CD4-positive, alpha-beta T cell treated with Interleukin-4 for 1 hour (primary cell): ENCODE measurements around the gene HNF1B.
"Not testable (repeated sequence)": the region's sequence is repeated elsewhere in the genome, so short reads cannot be mapped to it uniquely, and the experiment has no call there.

Experiments
- DNase-seq, 2 donors: peaks; one replicate each; pipeline ENCODE4 v3.0.0-alpha.2; 2020 to 2022

Gene HNF1B

DNA sequence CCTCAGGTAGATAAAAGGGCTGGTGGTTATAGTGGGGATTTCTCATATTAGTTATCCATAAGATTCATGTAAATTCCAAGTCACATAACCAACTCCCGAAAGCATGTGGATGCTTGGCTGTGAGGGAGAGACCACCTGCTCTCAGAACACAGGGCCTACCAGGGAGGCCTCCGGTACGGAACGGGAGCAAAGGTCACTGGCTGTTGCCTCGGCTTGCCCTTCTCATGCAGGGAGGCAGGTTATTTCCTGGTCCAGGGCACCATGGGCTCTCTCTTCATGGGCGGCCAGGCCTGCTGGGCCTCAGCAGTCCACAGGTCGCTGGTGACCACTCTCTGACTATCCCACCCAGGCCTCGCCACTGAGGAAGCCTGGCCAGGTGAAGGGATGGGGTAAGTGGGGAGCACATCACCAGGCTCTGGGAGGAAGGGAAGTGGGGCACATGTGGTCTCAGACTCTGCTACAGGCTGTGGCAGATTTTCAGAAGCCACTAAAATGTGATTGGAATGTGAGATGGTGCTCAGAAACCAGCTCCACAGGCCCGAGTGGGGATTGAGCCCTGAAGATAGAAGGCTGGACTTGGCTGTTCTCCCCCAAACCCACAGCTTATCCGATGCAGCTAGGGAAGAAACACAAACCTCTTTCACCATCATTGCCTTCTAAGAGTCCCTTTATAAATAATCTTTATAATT, 45.4 kb downstream of the HNF1B start:
- no peak for DNase-seq

DNA sequence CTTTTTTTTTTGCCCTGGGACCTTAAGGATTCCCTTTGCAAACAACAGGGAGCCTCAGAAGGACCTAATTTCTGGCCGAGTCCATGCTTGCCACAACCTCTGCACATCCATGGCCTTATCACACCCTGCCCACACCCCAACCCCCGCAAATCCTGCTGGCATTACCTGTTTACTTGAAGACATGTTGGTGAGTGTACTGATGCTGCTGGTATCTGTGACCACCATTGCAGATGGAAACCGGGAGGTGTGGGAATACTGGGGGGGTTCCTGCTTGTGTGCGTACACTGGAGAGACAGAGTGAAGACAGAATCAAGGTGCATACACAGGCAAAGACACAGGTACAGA, 46.0 kb downstream of the HNF1B start:
- DNase-seq = no peak

DNA sequence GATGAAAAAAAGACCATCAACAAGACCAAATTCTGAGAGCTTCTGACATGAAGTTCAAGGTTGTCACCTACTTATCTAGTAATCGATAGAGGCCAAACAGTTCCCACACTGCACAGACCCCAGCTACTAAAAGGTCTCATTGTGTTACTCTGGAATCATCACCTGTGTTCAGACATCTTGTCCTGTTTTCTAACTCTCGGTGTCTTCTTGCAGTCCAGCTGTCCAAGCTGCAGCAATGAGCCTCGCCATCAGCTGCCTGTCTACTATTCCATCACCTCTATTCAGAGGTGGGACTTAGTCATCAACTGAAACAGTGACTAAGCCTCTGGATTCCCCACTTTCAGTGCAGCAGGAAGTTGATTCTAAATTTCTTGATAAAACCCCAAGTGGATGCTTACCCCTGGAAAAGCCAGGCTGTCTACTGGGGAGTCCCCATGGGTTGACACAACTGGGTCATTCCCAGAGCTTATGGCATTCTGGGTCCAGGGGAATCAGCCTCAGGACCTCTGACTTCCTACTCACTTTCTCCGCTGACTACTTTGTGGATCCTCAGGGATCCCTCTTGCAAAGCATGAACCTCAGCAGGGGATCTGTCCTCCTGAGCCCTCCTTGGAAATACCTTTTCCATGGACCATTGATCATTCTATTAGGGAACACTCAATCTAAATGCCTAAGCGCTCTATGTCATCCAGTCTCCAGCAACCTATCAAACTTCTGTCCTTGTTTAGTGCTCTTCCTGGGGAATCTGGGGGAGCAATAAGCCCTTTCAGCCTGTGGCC, 46.5 kb downstream of the HNF1B start:
- DNase-seq = no peak

DNA sequence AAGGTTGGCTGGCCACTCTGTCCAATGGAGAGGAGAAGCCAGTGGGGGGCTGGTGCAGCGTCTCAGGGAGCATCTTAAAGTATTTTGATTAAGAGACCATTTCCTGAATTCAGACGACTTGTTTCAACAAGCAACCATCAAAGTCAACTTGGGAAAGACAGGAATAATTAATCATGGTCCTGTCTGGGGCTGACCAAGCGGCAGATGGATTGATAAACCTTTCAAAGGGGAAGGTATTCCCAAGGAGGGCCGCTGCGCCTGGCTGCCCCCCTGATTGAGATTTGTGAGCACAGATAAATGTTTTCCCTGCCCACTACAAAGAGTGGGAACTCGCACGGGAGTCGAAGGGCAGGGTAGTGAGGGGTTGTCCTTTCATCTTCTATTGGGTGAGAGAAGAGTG, 47.5 kb downstream of the HNF1B start:
- no peak for DNase-seq

DNA sequence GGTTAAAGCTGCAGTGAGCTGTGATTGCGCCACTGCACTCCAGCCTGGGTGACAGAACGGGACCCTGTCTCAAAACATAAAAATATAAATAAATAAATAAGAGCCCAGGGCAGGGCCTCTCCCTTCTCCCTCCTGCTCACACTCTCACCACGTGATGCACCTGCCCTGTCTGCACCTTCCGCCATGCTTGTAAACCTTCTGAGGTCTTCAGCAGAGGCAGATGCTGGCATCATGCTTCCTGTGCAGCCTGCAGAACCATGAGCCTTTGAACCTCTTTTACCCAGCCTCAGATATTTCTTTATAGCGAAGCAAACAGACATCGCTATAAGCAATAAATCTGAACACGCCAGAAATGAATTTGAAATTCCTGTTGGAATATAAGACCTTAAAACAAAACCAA, 48.5 kb downstream of the HNF1B start:
- no peak for DNase-seq

DNA sequence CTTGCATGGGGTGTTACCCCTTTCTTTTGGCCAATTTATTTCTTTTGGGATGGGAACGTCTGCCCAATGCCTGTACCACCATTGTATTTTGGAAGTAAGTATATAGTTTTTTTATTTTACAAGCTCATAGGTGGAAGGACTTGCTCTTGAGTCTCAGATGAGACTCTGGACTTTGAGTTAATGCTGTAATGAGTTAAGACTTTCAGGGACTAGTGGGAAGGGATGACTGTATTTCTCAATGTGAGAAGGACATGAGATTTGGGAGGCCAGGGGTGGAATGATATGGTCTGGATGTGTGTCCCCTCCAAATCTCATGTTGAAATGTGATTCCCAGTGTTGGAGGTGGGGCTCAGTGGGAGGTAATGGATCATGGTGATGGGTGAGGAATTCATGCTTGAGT, 49.1 kb downstream of the HNF1B start:
- DNase-seq = no peak

DNA sequence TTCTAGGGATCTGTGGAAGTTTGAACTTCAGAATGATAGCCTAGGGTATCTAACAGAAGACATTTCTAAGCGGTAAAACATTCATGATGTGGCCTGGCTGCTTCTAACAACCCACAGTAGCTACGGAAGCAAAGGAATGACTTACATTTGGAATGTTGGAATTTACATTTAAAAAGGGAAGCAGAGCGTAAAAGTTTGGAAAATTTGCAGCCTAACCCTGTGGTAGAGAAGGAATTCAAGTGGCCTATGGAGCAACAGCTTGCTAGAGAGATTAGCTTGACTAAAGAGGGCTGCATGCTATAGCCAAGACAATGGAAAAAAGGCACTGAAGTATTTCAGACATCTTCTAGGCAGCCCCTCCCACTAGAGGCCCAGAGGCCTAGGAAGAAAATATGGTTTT, 50.1 kb downstream of the HNF1B start:
- DNase-seq = no peak

DNA sequence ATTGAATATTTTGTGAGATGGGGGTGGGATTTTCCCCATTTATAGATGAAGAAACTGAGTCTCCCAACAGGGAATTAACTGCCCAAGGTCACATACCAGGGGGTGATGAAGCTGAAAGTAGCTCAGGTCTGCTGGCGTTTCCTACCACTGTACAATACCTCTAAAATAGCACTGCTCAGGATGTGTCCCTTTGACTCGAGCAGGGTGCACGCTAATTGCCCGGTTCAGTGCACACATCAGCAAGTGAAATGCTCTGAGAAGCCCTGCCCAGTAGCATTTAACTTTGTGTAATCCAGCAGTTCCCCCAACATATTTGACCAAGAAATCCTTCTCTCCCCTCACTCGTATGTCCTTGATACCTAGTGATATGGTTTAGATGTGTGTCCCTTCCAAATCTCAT, 51.5 kb downstream of the HNF1B start:
- DNase-seq = no peak

DNA sequence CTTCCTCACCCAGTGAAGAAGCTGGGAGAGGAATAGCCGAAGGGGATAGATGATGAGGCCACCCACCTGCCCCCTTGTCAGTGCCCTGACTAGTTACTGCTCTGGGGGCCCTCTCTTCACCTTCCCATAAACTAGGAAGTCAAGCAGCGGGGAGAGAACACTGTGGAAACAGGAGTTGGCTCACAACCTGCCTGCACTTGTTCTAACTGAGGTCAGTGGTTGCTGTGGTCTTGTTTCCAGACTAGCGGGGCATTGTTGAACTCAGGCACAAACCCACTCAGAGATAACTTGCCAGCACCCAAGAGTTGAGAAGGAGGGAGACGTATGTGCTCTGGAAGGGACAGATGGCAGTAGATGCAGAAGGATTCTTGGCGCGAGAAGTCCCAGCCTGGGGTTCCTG, 53.1 kb downstream of the HNF1B start:
- DNase-seq = no peak

DNA sequence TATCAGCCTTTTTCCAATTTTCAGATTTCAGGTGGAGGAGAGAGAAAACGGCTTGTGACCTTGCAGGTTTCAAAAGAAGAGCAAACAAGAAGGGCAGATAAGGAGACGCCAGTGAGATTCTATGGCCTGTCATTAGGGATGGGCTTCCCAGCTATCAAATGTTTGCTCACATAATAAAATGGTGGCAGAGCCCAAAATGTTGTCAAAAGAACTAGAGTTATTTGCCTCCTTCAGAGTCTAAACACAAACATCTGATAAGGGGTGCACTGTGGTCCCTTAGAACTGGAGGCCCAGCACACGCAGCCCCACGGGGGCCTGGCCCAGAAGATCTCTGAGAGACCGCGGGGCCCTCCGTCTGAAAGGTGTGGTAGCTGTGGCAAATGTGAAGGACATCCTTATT, 55.5 kb downstream of the HNF1B start:
- no peak for DNase-seq

DNA sequence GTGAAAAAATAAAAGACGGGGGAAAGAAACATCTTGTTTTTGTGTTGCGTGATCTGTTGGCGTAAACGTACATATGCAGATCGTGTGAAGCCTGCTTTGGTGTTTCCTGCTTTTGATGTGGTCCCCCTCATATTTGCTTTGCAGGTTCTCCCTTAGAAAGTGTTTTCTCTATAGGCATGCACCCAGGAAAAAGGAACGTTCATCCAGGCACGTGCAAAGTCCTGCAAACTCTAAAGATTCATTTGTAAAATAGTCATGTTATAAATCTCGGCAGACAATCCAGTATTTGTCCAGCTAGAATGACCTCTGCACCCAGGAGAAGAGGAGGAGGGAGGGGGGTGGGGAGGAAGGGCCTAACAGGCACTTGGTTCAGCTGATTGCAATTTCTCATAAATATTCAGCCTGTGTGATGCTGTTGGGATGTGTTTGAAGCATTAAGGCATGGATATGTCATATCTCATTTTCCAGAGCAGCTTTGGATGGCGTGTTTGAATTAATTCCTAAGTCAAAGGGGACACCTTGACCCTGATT, 61.3 kb downstream of the HNF1B start:
- no peak for DNase-seq

DNA sequence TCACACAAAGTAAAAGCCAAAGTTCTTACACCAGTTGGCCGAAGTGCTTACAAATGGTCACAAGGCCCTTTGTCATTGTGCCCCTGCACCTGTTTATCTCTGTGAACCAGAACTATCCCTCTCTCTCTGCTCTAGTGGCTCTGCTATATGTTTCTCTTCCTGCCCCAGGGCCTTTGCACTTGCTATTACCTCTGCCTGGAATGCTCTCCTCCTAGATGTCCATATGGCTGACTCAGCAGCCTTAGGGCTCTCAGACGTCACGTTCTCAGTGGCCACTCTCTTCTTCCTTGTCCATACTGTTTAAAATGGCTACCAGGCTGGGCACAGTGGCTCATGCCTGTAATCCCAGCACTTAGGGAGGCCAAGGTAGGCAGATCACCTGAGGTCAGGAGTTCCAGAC, 62.9 kb downstream of the HNF1B start:
- no peak for DNase-seq

DNA sequence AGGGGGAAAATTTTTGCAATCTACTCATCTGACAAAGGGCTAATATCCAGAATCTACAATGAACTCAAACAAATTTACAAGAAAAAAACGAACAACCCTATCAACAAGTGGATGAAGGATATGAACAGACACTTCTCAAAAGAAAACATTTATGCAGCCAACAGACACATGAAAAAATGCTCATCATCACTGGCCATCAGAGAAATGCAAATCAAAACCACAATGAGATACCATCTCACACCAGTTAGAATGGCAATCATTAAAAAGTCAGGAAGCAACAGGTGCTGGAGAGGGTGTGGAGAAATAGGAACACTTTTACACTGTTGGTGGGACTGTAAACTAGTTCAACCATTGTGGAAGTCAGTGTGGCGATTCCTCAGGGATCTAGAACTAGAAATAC, 64.9 kb downstream of the HNF1B start:
- DNase-seq = not testable (repeated sequence)

DNA sequence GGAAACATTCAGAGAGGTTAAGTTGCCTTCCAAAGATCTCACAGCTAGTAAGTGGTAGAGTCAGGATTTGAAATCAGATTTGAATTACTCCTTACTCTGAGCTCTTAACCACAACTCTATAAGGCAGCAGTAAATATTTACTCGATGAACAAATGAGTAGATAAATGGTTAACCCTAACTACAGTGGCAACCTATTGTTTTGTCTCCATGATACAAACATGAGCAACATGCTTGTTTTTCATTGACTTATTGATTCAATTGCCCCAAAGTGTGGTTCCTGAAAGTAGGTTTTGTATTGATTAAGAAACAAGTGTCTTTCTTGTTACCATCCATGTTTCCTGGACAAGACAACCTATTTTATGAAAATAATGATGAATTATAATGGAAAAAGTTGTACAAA, 66.8 kb downstream of the HNF1B start:
- DNase-seq = no peak

DNA sequence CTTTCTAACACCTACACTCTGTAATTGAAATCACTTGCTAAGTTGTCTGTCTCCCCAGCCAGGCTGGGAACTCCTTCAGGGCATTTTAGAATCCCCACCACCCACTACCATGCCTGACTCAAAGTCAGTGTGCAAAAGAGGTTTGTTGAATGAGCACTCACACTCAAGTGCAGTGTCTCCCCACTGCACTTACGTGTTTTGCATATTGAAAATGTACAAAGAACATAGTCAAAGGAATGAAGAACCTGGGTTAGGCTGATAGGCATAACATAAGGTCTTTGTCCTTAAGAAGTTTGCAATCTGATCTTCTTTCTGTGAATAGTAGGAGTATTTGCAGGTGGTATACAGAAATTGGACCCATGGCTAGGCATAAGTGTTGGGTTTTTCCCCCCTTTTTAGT, 67.8 kb downstream of the HNF1B start:
- no peak for DNase-seq

DNA sequence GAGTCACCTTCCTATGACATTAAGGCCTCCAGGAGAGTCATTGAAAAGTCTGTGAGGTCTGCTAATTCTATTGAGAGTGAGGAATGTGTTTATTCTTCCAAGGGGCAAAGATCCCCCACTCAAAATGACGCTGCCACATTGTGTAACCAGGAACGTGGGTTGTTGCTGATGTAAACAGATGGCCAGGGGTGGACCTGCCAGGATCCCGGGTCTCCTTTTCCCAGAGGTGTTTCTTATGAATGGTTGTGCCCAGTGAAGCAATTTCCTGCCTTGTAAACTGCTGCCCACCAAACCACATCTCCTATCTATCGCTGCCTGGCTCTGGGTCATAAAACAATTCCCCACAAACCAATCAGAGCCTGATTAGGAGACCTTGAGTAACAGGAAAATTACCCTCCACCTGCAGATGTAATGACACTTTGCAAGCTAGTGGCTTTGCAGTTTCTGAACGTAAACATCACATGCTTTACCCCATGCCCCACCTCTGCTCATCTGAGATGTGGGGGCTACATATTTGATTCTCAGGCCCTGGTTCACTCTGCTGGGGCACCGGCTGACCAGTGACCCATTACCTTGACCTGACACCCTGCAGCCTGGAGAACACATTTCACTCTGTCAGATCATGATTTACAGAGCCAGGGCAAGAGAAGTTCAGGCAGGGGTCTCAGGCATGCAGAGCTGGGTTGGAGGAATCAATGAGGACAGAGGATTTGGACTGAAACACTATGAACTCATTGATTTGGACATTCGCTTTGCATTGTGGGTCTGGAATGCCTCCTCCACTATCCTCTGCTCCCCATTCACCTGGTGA, 68.5 kb downstream of the HNF1B start:
- DNase-seq = no peak

DNA sequence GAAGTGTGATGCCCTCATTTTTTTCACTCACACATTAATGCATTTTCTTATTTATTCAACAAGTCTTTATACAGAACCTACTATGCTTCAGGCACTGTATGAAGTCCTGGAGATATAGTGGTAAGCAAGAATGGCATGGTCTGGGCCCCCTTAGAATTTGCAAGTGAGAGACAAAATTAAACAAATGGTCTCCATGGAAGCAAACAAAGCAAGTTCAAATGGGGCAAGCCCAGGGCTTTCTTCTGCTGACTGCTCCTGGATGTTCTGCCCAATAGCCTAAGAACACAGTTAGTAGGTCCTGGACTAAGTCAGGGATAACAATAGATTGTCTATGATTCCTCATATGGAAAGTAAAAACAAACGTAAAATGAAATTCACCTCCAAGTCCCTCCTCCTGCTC, 70.3 kb downstream of the HNF1B start:
- no peak for DNase-seq

DNA sequence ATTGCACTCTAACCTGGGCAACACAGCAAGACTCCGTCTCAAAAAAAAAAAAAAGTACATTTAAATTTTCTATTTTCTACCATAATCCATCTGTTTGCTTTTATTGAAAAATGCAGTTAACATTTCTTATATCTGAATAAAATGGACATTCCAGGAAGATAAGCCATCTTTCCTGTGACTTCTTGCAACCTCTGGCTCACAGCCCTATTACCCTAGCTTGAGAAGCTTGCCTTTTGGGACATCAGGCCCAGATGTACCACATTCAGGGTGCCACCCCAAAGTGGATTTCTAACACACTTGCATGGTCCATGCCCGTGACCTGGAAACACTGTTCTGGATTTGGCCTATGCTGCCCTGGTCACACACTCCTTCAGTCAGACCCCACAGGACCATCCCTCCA, 71.5 kb downstream of the HNF1B start:
- no peak for DNase-seq

DNA sequence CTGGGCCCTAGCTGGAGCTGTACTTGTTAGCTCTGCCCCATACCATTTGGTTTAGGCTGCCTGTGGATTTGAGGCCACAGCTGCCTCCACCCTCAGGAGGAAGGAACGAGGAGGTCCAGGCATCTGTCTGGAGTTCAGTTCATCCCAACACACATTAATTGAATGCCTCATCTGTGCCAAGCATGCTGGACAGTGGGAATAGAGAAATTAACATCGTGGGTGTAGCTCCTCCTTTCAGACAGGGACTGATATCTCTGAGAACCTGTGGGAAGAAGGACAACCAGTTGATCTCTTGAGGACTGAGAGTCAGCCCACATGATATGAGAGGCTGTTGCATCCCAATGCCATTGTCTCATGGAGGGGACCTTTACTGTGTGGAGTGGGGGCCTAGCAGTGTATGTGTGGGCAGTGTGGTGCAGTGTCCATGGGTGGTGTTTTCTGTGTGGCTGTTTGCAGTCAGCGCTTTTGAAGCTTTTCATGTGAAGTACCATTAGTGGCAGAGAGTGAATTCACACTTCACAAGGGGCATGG, 72.2 kb downstream of the HNF1B start:
- DNase-seq = no peak

DNA sequence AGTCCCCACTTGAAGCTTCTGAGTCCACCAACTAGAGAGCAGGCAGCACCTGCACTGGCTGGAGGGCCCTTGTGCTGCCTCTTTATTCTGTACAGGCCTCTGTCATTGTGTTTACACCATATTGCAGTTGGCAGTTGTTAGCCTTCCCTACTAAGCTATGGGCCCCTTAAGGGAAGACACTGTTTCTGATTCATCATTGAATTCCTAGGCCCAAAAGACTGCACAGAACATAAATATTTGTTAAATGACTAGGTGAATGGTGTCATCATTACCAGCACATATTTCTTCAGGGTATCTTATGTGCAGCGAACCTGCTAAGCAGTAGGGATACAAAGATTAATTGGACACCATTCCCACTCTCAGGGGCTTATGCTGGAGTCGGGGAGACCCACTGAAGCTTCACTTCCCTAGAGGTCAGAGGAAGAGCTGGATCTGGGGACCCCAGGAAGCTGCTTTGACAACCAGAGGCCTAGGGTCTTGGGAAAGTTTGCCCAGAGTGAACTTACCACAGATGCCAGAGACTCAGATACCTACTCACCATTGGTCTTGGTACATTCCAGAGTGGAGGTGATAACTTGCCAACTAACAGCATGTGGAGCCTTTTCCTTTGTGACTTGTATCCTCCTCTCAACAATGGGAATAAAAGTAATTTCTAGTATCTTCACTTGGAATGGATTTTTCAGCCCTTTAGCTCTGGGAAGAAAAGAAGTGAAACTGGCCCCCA, 72.9 kb downstream of the HNF1B start:
- DNase-seq = no peak

DNA sequence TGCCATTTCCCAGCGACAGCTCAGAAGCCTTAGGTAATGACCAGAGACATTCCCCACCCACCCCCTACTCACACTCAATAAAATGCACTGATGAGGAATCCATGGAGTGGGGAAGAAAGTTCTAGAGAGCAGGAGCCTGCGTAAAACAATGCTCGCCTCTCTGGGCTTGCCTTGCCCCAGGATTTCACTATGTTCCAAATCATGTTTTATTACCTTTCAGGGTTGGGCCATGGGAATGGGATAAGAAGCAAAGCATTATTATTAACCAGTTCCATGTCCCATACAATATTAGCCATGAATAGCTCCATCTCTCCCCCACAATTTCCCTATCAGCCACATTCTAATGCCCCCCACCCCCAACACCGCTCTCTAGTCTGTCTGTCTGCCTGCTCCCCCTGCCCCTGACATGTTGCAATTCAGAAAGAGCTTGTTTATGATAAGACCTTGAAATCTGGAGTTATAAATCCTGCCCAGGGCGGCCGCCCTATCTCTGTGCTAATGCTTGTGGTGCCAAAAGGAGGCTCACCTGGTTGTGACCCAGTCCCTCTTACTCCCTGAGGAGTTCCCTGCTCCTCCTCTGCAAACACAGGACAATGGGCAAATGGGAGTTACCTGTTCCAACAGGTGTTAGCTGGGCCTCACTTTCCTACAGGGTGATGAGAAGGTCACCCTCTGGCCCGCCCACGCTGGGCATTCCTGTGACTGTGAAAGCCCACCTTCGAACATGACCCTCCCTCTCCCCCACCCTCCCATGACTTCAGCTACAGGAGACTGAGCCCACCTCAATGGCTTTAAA, 73.6 kb downstream of the HNF1B start:
- no peak for DNase-seq

DNA sequence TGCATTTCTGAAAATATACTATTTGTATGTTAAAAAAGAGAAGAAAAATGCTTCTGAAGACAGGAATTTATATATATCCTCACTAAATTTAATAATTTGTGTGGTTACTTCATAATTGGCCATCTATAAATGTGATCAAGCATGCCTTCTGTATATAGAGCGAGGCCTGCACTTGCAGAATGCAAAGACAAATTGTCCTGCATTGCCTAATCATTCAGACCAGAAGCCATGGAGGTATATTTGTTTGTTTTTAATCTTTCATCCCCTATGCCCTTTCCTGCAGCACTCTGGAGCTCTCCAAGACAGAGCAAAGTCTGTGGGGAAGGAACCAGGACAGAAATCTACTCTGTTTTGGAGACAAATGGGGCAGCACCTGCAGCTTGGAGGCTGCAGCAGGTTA, 77.8 kb downstream of the HNF1B start:
- no peak for DNase-seq
